ENCODE measurements around the gene TTLL13. TPM values are rescaled to one million over a fixed set of nuclear protein-coding genes. Genes with fewer than 3 reads are reported as not detected.

TTLL13 gene
- total and polyA plus RNA-seq, 9 of the 15 experiments (the other 6 are each of a cell fraction or from before 2014, with no cell fraction given) = 0.05 to 0.24 (median 0.11) TPM; not detected in 1

DNA sequence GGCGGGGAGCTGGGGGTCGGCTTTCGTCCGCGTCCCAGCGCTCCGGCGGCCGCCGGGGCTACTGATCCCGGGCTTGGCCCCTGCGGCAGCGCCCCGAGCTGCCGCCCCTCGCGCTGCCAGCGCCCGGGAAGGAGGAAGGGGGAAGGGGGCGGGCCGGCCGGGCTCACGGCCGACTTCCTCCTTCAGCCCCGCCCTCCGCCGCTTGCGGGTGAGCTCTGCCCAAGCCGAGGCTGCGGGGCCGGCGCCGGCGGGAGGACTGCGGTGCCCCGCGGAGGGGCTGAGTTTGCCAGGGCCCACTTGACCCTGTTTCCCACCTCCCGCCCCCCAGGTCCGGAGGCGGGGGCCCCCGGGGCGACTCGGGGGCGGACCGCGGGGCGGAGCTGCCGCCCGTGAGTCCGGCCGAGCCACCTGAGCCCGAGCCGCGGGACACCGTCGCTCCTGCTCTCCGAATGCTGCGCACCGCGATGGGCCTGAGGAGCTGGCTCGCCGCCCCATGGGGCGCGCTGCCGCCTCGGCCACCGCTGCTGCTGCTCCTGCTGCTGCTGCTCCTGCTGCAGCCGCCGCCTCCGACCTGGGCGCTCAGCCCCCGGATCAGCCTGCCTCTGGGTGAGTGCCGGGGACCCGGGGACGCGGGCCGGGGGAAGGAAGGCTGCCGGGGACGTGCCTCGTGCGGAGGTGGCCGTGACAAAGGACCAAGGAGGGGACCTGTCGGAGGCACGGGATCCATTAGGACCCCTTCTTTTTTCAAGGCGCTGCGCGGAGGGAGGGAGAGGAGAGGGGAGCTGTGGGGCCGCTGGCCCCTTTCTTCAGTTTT lies 48.0 kb upstream of the TTLL13 start, which contains the start of gene SEMA4B (continued):
- TF ChIP-seq ZNF407 (IDR thresholded peaks at IDR 0.05; ENCODE audit: low read depth) (no peak), BRD9 (IDR thresholded peaks at IDR 0.05; ENCODE audit: low read depth, partially characterized antibody) (no peak), MTA1 (IDR thresholded peaks at IDR 0.05; ENCODE audit: borderline replicate concordance) (no peak), ZNF41 (CRISPR knock-in tag; conservative IDR thresholded peaks at IDR 0.05) (no peak), HNRNPH1 (optimal IDR thresholded peaks at IDR 0.05; ENCODE audit: low read depth, low read length) (no peak), POLR2G (IDR thresholded peaks at IDR 0.05; ENCODE audit: low read depth, low read length) (peak; percentile 78), ELF2 (CRISPR knock-in tag; IDR thresholded peaks at IDR 0.05) (peak; percentile 33; the same call in 1 of the 2 replicates), FOXA3 (CRISPR knock-in tag; conservative IDR thresholded peaks at IDR 0.05 in 1 of 2, IDR thresholded peaks at IDR 0.05 in 1 of 2) (0 out of 4 replicates have a peak, but pooled peaks of 1 of the 2 experiments have one; percentile 19), GABPA (tag; conservative IDR thresholded peaks at IDR 0.05; ENCODE audit: low read depth) (peak; percentile 67), ELF1 (tag; IDR thresholded peaks at IDR 0.05) (peak; percentile 75), ARNT (IDR thresholded peaks at IDR 0.05) (no peak), CAMTA2 (CRISPR knock-in tag; conservative IDR thresholded peaks at IDR 0.05) (0 out of 2 replicates have a peak, but pooled peaks have one; percentile 42), ZBTB1 (CRISPR knock-in tag; IDR thresholded peaks at IDR 0.05; ENCODE audit: borderline replicate concordance, low read depth) (peak; percentile 9; the same call in 1 of the 2 replicates)
- TF ChIP-seq, protein P1, sequence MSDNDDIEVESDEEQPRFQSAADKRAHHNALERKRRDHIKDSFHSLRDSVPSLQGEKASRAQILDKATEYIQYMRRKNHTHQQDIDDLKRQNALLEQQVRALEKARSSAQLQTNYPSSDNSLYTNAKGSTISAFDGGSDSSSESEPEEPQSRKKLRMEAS (CRISPR knock-in tag; IDR thresholded peaks at IDR 0.05) = peak; percentile 46
- TF ChIP-seq, protein P2, sequence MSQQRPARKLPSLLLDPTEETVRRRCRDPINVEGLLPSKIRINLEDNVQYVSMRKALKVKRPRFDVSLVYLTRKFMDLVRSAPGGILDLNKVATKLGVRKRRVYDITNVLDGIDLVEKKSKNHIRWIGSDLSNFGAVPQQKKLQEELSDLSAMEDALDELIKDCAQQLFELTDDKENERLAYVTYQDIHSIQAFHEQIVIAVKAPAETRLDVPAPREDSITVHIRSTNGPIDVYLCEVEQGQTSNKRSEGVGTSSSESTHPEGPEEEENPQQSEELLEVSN (IDR thresholded peaks at IDR 0.05; ENCODE audit: borderline replicate concordance in 1 of 2, extremely low read depth in 1 of 2, insufficient read depth in 1 of 2, insufficient read length in 1 of 2, low read depth in 1 of 2, low read length in 1 of 2, poor library complexity in 1 of 2, severe bottlenecking in 1 of 2) = peak in 1 of 2 experiments; percentile 26
- TF ChIP-seq, protein P3, sequence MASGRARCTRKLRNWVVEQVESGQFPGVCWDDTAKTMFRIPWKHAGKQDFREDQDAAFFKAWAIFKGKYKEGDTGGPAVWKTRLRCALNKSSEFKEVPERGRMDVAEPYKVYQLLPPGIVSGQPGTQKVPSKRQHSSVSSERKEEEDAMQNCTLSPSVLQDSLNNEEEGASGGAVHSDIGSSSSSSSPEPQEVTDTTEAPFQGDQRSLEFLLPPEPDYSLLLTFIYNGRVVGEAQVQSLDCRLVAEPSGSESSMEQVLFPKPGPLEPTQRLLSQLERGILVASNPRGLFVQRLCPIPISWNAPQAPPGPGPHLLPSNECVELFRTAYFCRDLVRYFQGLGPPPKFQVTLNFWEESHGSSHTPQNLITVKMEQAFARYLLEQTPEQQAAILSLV (tag; IDR thresholded peaks at IDR 0.05) = no peak

Measured in K562 (cell line).